ENCODE results near the gene TRPV3. TPM values are rescaled to one million over a fixed set of nuclear protein-coding genes. Genes with fewer than 3 reads are reported as not detected.

Gene TRPV3
- total and polyA plus RNA-seq, 2 experiments from 2014 or later: 0.15 to 0.69 TPM

DNA sequence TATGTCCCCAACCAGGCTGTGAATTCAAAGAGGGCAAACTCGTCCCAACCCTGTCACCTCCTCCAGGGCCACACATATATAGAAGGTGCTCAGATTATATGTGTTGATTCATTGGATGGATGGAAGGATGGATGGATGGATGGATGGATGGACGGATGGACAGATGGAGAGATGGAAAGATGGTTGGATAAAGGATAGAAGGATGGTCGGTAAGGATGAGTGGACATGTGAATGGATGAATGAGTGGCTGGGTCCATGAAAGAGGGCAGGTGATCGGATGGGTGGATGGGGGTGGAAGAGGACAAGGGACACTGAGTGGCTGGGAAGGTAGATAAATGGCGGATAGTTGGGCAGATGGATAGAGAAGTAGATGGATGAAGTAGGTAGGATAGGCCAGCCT, 30.1 kb downstream of the TRPV3 start:
- H3K4me3 ChIP-seq: no peak overlapping the region
- H3K36me3 ChIP-seq (ENCODE audit: insufficient read depth): no peaks in the 10 kb centered on the region
- H3K27ac ChIP-seq (ENCODE audit: low read depth): no peak overlapping the region
- H3K27me3 Mint-ChIP-seq (ENCODE audit: insufficient read depth, low read depth, poor library complexity): peaks cover 3% of the 10 kb centered on the region
- H3K4me1 Mint-ChIP-seq: peaks cover 9% of the 10 kb centered on the region; the same call in 2 of the 3 replicates
- H3K79me2 ChIP-seq (replicated peaks; ENCODE audit: insufficient read depth): no peaks in the 10 kb centered on the region
- H3K36me3 Mint-ChIP-seq (ENCODE audit: low read depth): no peaks in the 10 kb centered on the region; the same call in 2 of the 3 replicates
- H3K4me1 ChIP-seq (ENCODE audit: insufficient read depth): no peaks in the 10 kb centered on the region
- H4K20me1 ChIP-seq (replicated peaks; ENCODE audit: insufficient read depth): no peaks in the 10 kb centered on the region
- H3K9me3 Mint-ChIP-seq: no peaks in the 10 kb centered on the region
- no peaks in the 10 kb centered on the region for H3K9me2 ChIP-seq (ENCODE audit: insufficient read depth)
- no peak overlapping the region for H3K4me3 Mint-ChIP-seq
- no peaks in the 10 kb centered on the region for H3K27me3 ChIP-seq (ENCODE audit: insufficient read depth)
- DNase-seq (ENCODE audit: low spot score) (no peak), ATAC-seq (no peak)
- no peak overlapping the region for H2AFZ ChIP-seq
- no peak overlapping the region for H3K4me2 ChIP-seq
- H3F3A ChIP-seq (replicated peaks; ENCODE audit: low read depth): no peaks in the 10 kb centered on the region
- no peak overlapping the region for H3K27ac Mint-ChIP-seq
- TF ChIP-seq ZNF331 (CRISPR knock-in tag; IDR thresholded peaks at IDR 0.05; ENCODE audit: low read depth): no peak
- no peak for TF ChIP-seq NANOG (IDR thresholded peaks at IDR 0.05; ENCODE audit: borderline replicate concordance)
- no peak for TF ChIP-seq EZH2phosphoT487 (IDR thresholded peaks at IDR 0.05; ENCODE audit: unreplicated experiment)
- no peak for TF ChIP-seq EZH2 (IDR thresholded peaks at IDR 0.05; ENCODE audit: low read depth, unreplicated experiment)
- TF ChIP-seq, protein P1, sequence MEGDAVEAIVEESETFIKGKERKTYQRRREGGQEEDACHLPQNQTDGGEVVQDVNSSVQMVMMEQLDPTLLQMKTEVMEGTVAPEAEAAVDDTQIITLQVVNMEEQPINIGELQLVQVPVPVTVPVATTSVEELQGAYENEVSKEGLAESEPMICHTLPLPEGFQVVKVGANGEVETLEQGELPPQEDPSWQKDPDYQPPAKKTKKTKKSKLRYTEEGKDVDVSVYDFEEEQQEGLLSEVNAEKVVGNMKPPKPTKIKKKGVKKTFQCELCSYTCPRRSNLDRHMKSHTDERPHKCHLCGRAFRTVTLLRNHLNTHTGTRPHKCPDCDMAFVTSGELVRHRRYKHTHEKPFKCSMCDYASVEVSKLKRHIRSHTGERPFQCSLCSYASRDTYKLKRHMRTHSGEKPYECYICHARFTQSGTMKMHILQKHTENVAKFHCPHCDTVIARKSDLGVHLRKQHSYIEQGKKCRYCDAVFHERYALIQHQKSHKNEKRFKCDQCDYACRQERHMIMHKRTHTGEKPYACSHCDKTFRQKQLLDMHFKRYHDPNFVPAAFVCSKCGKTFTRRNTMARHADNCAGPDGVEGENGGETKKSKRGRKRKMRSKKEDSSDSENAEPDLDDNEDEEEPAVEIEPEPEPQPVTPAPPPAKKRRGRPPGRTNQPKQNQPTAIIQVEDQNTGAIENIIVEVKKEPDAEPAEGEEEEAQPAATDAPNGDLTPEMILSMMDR (conservative IDR thresholded peaks at IDR 0.05; ENCODE audit: low read depth in 2 of 2): no peak
- TF ChIP-seq STAT1 (IDR thresholded peaks at IDR 0.05; ENCODE audit: unreplicated experiment): no peak
- TF ChIP-seq ZNF114 (CRISPR knock-in tag; IDR thresholded peaks at IDR 0.05): no peak
- TF ChIP-seq, protein P2, sequence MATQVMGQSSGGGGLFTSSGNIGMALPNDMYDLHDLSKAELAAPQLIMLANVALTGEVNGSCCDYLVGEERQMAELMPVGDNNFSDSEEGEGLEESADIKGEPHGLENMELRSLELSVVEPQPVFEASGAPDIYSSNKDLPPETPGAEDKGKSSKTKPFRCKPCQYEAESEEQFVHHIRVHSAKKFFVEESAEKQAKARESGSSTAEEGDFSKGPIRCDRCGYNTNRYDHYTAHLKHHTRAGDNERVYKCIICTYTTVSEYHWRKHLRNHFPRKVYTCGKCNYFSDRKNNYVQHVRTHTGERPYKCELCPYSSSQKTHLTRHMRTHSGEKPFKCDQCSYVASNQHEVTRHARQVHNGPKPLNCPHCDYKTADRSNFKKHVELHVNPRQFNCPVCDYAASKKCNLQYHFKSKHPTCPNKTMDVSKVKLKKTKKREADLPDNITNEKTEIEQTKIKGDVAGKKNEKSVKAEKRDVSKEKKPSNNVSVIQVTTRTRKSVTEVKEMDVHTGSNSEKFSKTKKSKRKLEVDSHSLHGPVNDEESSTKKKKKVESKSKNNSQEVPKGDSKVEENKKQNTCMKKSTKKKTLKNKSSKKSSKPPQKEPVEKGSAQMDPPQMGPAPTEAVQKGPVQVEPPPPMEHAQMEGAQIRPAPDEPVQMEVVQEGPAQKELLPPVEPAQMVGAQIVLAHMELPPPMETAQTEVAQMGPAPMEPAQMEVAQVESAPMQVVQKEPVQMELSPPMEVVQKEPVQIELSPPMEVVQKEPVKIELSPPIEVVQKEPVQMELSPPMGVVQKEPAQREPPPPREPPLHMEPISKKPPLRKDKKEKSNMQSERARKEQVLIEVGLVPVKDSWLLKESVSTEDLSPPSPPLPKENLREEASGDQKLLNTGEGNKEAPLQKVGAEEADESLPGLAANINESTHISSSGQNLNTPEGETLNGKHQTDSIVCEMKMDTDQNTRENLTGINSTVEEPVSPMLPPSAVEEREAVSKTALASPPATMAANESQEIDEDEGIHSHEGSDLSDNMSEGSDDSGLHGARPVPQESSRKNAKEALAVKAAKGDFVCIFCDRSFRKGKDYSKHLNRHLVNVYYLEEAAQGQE (IDR thresholded peaks at IDR 0.05; ENCODE audit: unreplicated experiment): no peak
- no peak for TF ChIP-seq POLR2AphosphoS5 (IDR thresholded peaks at IDR 0.05; ENCODE audit: low read depth)
- TF ChIP-seq, protein P3, sequence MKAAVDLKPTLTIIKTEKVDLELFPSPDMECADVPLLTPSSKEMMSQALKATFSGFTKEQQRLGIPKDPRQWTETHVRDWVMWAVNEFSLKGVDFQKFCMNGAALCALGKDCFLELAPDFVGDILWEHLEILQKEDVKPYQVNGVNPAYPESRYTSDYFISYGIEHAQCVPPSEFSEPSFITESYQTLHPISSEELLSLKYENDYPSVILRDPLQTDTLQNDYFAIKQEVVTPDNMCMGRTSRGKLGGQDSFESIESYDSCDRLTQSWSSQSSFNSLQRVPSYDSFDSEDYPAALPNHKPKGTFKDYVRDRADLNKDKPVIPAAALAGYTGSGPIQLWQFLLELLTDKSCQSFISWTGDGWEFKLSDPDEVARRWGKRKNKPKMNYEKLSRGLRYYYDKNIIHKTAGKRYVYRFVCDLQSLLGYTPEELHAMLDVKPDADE (IDR thresholded peaks at IDR 0.05): no peak
- TF ChIP-seq JUNB (IDR thresholded peaks at IDR 0.05; ENCODE audit: unreplicated experiment): no peak
- TF ChIP-seq, protein P4, sequence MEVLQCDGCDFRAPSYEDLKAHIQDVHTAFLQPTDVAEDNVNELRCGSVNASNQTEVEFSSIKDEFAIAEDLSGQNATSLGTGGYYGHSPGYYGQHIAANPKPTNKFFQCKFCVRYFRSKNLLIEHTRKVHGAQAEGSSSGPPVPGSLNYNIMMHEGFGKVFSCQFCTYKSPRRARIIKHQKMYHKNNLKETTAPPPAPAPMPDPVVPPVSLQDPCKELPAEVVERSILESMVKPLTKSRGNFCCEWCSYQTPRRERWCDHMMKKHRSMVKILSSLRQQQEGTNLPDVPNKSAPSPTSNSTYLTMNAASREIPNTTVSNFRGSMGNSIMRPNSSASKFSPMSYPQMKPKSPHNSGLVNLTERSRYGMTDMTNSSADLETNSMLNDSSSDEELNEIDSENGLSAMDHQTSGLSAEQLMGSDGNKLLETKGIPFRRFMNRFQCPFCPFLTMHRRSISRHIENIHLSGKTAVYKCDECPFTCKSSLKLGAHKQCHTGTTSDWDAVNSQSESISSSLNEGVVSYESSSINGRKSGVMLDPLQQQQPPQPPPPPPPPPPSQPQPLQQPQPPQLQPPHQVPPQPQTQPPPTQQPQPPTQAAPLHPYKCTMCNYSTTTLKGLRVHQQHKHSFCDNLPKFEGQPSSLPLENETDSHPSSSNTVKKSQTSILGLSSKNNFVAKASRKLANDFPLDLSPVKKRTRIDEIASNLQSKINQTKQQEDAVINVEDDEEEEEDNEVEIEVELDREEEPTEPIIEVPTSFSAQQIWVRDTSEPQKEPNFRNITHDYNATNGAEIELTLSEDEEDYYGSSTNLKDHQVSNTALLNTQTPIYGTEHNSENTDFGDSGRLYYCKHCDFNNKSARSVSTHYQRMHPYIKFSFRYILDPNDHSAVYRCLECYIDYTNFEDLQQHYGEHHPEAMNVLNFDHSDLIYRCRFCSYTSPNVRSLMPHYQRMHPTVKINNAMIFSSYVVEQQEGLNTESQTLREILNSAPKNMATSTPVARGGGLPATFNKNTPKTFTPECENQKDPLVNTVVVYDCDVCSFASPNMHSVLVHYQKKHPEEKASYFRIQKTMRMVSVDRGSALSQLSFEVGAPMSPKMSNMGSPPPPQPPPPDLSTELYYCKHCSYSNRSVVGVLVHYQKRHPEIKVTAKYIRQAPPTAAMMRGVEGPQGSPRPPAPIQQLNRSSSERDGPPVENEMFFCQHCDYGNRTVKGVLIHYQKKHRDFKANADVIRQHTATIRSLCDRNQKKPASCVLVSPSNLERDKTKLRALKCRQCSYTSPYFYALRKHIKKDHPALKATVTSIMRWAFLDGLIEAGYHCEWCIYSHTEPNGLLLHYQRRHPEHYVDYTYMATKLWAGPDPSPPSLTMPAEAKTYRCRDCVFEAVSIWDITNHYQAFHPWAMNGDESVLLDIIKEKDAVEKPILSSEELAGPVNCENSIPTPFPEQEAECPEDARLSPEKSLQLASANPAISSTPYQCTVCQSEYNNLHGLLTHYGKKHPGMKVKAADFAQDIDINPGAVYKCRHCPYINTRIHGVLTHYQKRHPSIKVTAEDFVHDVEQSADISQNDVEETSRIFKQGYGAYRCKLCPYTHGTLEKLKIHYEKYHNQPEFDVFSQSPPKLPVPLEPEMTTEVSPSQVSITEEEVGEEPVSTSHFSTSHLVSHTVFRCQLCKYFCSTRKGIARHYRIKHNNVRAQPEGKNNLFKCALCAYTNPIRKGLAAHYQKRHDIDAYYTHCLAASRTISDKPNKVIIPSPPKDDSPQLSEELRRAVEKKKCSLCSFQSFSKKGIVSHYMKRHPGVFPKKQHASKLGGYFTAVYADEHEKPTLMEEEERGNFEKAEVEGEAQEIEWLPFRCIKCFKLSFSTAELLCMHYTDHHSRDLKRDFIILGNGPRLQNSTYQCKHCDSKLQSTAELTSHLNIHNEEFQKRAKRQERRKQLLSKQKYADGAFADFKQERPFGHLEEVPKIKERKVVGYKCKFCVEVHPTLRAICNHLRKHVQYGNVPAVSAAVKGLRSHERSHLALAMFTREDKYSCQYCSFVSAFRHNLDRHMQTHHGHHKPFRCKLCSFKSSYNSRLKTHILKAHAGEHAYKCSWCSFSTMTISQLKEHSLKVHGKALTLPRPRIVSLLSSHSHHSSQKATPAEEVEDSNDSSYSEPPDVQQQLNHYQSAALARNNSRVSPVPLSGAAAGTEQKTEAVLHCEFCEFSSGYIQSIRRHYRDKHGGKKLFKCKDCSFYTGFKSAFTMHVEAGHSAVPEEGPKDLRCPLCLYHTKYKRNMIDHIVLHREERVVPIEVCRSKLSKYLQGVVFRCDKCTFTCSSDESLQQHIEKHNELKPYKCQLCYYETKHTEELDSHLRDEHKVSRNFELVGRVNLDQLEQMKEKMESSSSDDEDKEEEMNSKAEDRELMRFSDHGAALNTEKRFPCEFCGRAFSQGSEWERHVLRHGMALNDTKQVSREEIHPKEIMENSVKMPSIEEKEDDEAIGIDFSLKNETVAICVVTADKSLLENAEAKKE (CRISPR knock-in tag; IDR thresholded peaks at IDR 0.05): no peak
- TF ChIP-seq CREB1 (CRISPR knock-in tag; IDR thresholded peaks at IDR 0.05; ENCODE audit: low read depth): no peak
